PC-3 (cell line): ENCODE data around the gene SERPINI2. TPM values are rescaled to one million over a fixed set of nuclear protein-coding genes. Genes with fewer than 3 reads are reported as not detected.

Source experiments
- ATAC-seq: fragments of 200-7000 bp; cut with Tn5 transposase; 2 replicates; pipeline ENCODE4 v1.9.1; 2020; ENCODE audit warnings: mild to moderate bottlenecking, moderate library complexity
- BruUV-seq: library from RNA; stranded (reverse); fragments of 400-500 nt; replicated peaks from 2 replicates; lab custom pipeline; 2021; lab: Mats Ljungman, UMichigan
- CTCF ChIA-PET: fragments of 300-600 bp; sonication (Branson Sonifier 250); formaldehyde crosslinking; loops from one replicate; lab custom pipeline; 2022; ENCODE audit warnings: antibody characterized with exemption; lab: Charles Lee
- POLR2A ChIA-PET: fragments of 300-600 bp; sonication (Branson Sonifier 250); formaldehyde crosslinking; loops from one replicate; lab custom pipeline; 2022; ENCODE audit warnings: antibody characterized with exemption; ENCODE audit not compliant: unreplicated experiment; lab: Charles Lee
- DNase-seq: peaks from one replicate; pipeline ENCODE4 v3.0.0-alpha.2; 2015
- H2AFZ ChIP-seq: fragments of 300-600 bp; sonication (generic); 2 replicates; pipeline ENCODE4 v1.6.0; 2016; ENCODE audit warnings: antibody characterized with exemption, low read length
- H3F3A ChIP-seq: fragments of 300-600 bp; sonication (generic); one replicate; pipeline ENCODE4 v1.6.0; 2017; ENCODE audit warnings: antibody characterized with exemption, low read length, control low read depth, mild to moderate bottlenecking; ENCODE audit not compliant: unreplicated experiment
- H3K27ac ChIP-seq: fragments of 300-600 bp; sonication (generic); 2 replicates; pipeline ENCODE4 v1.5.1; 2016; ENCODE audit warnings: mild to moderate bottlenecking, low read length
- H3K27me3 ChIP-seq: fragments of 300-600 bp; sonication (generic); 2 replicates; pipeline ENCODE4 v1.6.1; 2016; ENCODE audit warnings: low read length, mixed read lengths
- H3K36me3 ChIP-seq: fragments of 300-600 bp; sonication (generic); 2 replicates; pipeline ENCODE4 v1.6.1; 2016; ENCODE audit warnings: low read depth, mixed run types, low read length, mixed read lengths
- H3K4me1 ChIP-seq: fragments of 300-600 bp; sonication (generic); 2 replicates; pipeline ENCODE4 v1.5.1; 2016; ENCODE audit warnings: low read length; ENCODE audit not compliant: insufficient read depth
- H3K4me2 ChIP-seq: fragments of 300-600 bp; sonication (generic); 2 replicates; pipeline ENCODE4 v1.6.0; 2016; ENCODE audit warnings: low read length
- H3K4me3 ChIP-seq: fragments of 300-600 bp; sonication (generic); 2 replicates; pipeline ENCODE4 v1.5.1; 2016; ENCODE audit warnings: mild to moderate bottlenecking, low read length, mixed read lengths
- H3K79me2 ChIP-seq: fragments of 300-600 bp; sonication (generic); 2 replicates; pipeline ENCODE4 v1.6.1; 2017; ENCODE audit warnings: low read length, mixed read lengths
- H3K9ac ChIP-seq: fragments of 300-600 bp; sonication (generic); 2 replicates; pipeline ENCODE4 v1.6.0; 2016; ENCODE audit warnings: mild to moderate bottlenecking, low read length
- H3K9me2 ChIP-seq: fragments of 300-600 bp; sonication (generic); replicated peaks from 2 replicates; pipeline ENCODE4 v1.6.1; 2016; ENCODE audit warnings: mixed run types, low read length, mixed read lengths
- H3K9me3 ChIP-seq: fragments of 300-600 bp; sonication (generic); 2 replicates; pipeline ENCODE4 v1.6.1; 2016; ENCODE audit warnings: low read length, mixed read lengths
- H4K20me1 ChIP-seq: fragments of 300-600 bp; sonication (generic); 2 replicates; pipeline ENCODE4 v1.6.1; 2016; ENCODE audit warnings: low read length, mixed read lengths
- CTCF ChIP-seq: fragments of 300-600 bp; sonication (generic); conservative IDR thresholded peaks from 2 replicates; pipeline ENCODE4 v1.5.1; 2017; ENCODE audit warnings: antibody characterized with exemption, low read depth, mild to moderate bottlenecking, low read length
- EZH2 ChIP-seq: fragments of 300-600 bp; sonication (generic); IDR thresholded peaks from one replicate; pipeline ENCODE4 v1.6.1; 2017; ENCODE audit warnings: antibody characterized with exemption, mild to moderate bottlenecking, low read length; ENCODE audit not compliant: unreplicated experiment
- EZH2phosphoT487 ChIP-seq: fragments of 300-600 bp; sonication (generic); IDR thresholded peaks from 2 replicates; pipeline ENCODE4 v1.6.1; 2018; ENCODE audit warnings: mild to moderate bottlenecking, antibody characterized with exemption, low read length, borderline replicate concordance
- intact Hi-C: fragments of 100-400 bp; cut with micrococcal nuclease; formaldehyde crosslinking; loops from 2 replicates; pipeline ENCODE4 v1.9.0; 2023
- total RNA-seq: library from RNA; depleted of rRNA; stranded (reverse); fragments of >200 nt; gene quantifications from 2 replicates; pipeline ENCODE4 v1.2.3, GENCODE V29; 2014

SERPINI2 gene
- total RNA-seq, 1 experiment from 2014 or later = not detected

- no peak overlapping the region for H3K4me3 ChIP-seq
- H2AFZ ChIP-seq = no peak overlapping the region
- no peaks in the 10 kb centered on the region for H3K4me1 ChIP-seq
- H3K4me2 ChIP-seq = no peak overlapping the region
- ChIA-PET POLR2A (no interaction called here), CTCF (no interaction called here)
- no peaks in the 10 kb centered on the region for H4K20me1 ChIP-seq
- H3K36me3 ChIP-seq = no peaks in the 10 kb centered on the region
- TF ChIP-seq CTCF (no peak), EZH2phosphoT487 (no peak), EZH2 (no peak)
- H3K27me3 ChIP-seq = peaks cover 41% of the 10 kb centered on the region
- H3K9me2 ChIP-seq = no peaks in the 10 kb centered on the region
- no peaks in the 10 kb centered on the region for H3K9me3 ChIP-seq
- no peaks in the 10 kb centered on the region for H3F3A ChIP-seq
- DNase-seq (no peak), ATAC-seq (no peak)
- no TSS peak for BruUV-seq
- no peak overlapping the region for H3K27ac ChIP-seq
- no peaks in the 10 kb centered on the region for H3K79me2 ChIP-seq
- H3K9ac ChIP-seq = no peak overlapping the region
- intact Hi-C loops = no loop called here
Observed at GRCh38 chr3:167450675-167451074, 23.2 kb downstream of the SERPINI2 start.

GRCh38 chr3:167450195-167450594, 23.6 kb downstream of the SERPINI2 start:
- no peaks in the 10 kb centered on the region for H4K20me1 ChIP-seq
- H3K4me3 ChIP-seq = no peak overlapping the region
- H3K9ac ChIP-seq = no peak overlapping the region
- H3K36me3 ChIP-seq = no peaks in the 10 kb centered on the region
- ChIA-PET CTCF (no interaction called here), POLR2A (no interaction called here)
- no peak for TF ChIP-seq CTCF
- no peak for TF ChIP-seq EZH2phosphoT487
- no peak for TF ChIP-seq EZH2
- no peak for DNase-seq
- intact Hi-C loops = no loop called here
- no peaks in the 10 kb centered on the region for H3K79me2 ChIP-seq
- no peak for ATAC-seq
- H3K9me2 ChIP-seq = no peaks in the 10 kb centered on the region
- BruUV-seq = no TSS peak
- H3K4me1 ChIP-seq = no peaks in the 10 kb centered on the region
- no peak overlapping the region for H3K27ac ChIP-seq
- H3K27me3 ChIP-seq = peaks cover 41% of the 10 kb centered on the region
- H3F3A ChIP-seq = no peaks in the 10 kb centered on the region
- H2AFZ ChIP-seq = no peak overlapping the region
- H3K9me3 ChIP-seq = no peaks in the 10 kb centered on the region
- H3K4me2 ChIP-seq = no peak overlapping the region

GRCh38 chr3:167445491-167445890, 28.4 kb downstream of the SERPINI2 start:
- Histone ChIP-seq H3K36me3 (no peaks in the 10 kb centered on the region), H3K9ac (no peak overlapping the region), H3K27ac (no peak overlapping the region), H3K27me3 (peaks cover 28% of the 10 kb centered on the region), H4K20me1 (no peaks in the 10 kb centered on the region), H3K9me3 (no peaks in the 10 kb centered on the region), H3K4me2 (no peak overlapping the region), H3K79me2 (no peaks in the 10 kb centered on the region), H3K4me3 (no peak overlapping the region), H3F3A (no peaks in the 10 kb centered on the region), H3K9me2 (no peaks in the 10 kb centered on the region), H3K4me1 (no peaks in the 10 kb centered on the region), H2AFZ (no peak overlapping the region)
- CTCF ChIA-PET = no interaction called here
- DNase-seq (no peak), ATAC-seq (no peak)
- POLR2A ChIA-PET = no interaction called here
- intact Hi-C loops = no loop called here
- TF ChIP-seq CTCF (no peak), EZH2phosphoT487 (no peak), EZH2 (no peak)
- no TSS peak for BruUV-seq
